Fibroblast of lung (primary cell): ENCODE measurements around the gene NAA38. TPM values are rescaled to one million over a fixed set of nuclear protein-coding genes. Genes with fewer than 3 reads are reported as not detected.

Experiments
- DNase-seq, 2 donors: peaks; one replicate each; pipeline versions ENCODE4 v3.0.0 to v3.0.0-alpha.2; 2010; ENCODE audit warnings: low read depth in 2 of 2
- H2AFZ ChIP-seq: 2 replicates; pipeline ENCODE4 v1.5.1; 2012; ENCODE audit warnings: low read length, control low read depth, inconsistent platforms
- H3K27ac ChIP-seq: 2 replicates; pipeline ENCODE4 v1.5.1; 2011; ENCODE audit warnings: low read length, control low read depth; ENCODE audit not compliant: insufficient read depth
- H3K27me3 ChIP-seq: 2 replicates; pipeline ENCODE4 v1.5.1; 2011; ENCODE audit warnings: mild to moderate bottlenecking, low read length; ENCODE audit not compliant: control insufficient read depth, insufficient read depth
- H3K36me3 ChIP-seq: 2 replicates; pipeline ENCODE4 v1.5.1; 2011; ENCODE audit warnings: low read length; ENCODE audit not compliant: control insufficient read depth, insufficient read depth
- H3K4me1 ChIP-seq: 2 replicates; pipeline ENCODE4 v1.5.1; 2011; ENCODE audit warnings: low read length; ENCODE audit not compliant: control insufficient read depth, insufficient read depth; ENCODE audit errors: extremely low read depth
- H3K4me2 ChIP-seq: 2 replicates; pipeline ENCODE4 v1.5.1; 2011; ENCODE audit warnings: low read length, control low read depth; ENCODE audit not compliant: insufficient read depth; ENCODE audit errors: extremely low read depth
- H3K4me3 ChIP-seq, 4 experiments: fragments of 200-600 bp in 1 of 4; sonication (generic) in 1 of 4; replicated peaks in 1 of 4; 2 replicates each; pipeline ENCODE4 v1.5.1; 2011 to 2016; ENCODE audit warnings: low read length in 4 of 4, low read depth in 3 of 4, mild to moderate bottlenecking in 3 of 4, control low read depth in 2 of 4, inconsistent platforms in 1 of 4, mixed read lengths in 1 of 4; ENCODE audit not compliant: insufficient read depth in 1 of 4; ENCODE audit errors: control extremely low read depth in 1 of 4
- H3K79me2 ChIP-seq: 2 replicates; pipeline ENCODE4 v1.5.1; 2012; ENCODE audit warnings: mild to moderate bottlenecking, low read length, inconsistent platforms; ENCODE audit not compliant: control insufficient read depth, insufficient read depth
- H3K9ac ChIP-seq: 2 replicates; pipeline ENCODE4 v1.5.1; 2011; ENCODE audit warnings: mild to moderate bottlenecking, low read length, control low read depth; ENCODE audit not compliant: insufficient read depth
- H3K9me3 ChIP-seq: 2 replicates; pipeline ENCODE4 v1.5.1; 2012; ENCODE audit warnings: low read depth, low read length; ENCODE audit not compliant: control insufficient read depth, insufficient read depth
- H4K20me1 ChIP-seq: 2 replicates; pipeline ENCODE4 v1.5.1; 2011; ENCODE audit warnings: low read length; ENCODE audit not compliant: control insufficient read depth, insufficient read depth; ENCODE audit errors: extremely low read depth
- EZH2 ChIP-seq: IDR thresholded peaks from 2 replicates; pipeline ENCODE4 v1.5.1; 2012; ENCODE audit warnings: low read length, control low read depth, mild to moderate bottlenecking; ENCODE audit errors: missing control alignments
- polyA plus RNA-seq, 2 donors: library from polyadenylated mRNA; depleted of rRNA in 1 of 2; stranded (reverse) in 1 of 2; unstranded in 1 of 2; fragments of >200 nt; gene quantifications; 2 replicates each; pipeline ENCODE4 v1.2.1, GENCODE V29; 2011 to 2012; ENCODE audit warnings: missing spikeins in 1 of 2
- total RNA-seq: library from RNA; depleted of rRNA; stranded (reverse); fragments of >200 nt; gene quantifications from 2 replicates; pipeline ENCODE4 v1.2.1, GENCODE V29; 2014
- TF ChIP-seq, protein P1 (sequence below), 2 donors: IDR thresholded peaks in 1 of 2; conservative IDR thresholded peaks in 1 of 2; 1 replicate in 1 of 2; 2 replicates in 1 of 2; pipeline ENCODE4 v1.5.1; 2011 to 2012; ENCODE audit warnings: low read length in 2 of 2, control low read depth in 1 of 2, inconsistent platforms in 1 of 2, low read depth in 1 of 2, mild to moderate bottlenecking in 1 of 2

The NAA38 gene
- total and polyA plus RNA-seq, 2 donors (not counting 1 experiment from before 2014, with no cell fraction given) = 31.0 to 78.9 TPM

DNA sequence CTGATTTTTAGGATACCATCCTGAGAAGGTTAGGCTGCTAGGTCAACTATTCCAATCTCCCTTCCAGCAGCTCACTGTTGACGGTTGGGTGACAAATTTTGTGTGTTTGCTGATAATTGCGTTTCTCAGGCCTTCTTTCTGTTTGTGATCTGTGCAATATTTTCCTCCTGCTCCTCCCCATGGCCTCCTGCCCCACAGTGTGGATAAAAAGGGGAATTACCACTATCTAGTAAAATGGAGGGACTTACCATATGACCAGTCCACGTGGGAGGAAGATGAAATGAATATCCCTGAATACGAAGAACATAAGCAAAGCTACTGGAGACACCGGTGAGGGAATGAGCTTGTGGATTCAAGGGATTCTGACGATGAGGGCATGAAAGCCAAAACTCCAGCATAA, 40.4 kb upstream of the NAA38 start:
- H3K79me2 ChIP-seq = no peaks in the 10 kb centered on the region
- no peak overlapping the region for H3K9ac ChIP-seq
- H2AFZ ChIP-seq = no peak overlapping the region
- H3K27ac ChIP-seq = no peak overlapping the region
- no peaks in the 10 kb centered on the region for H4K20me1 ChIP-seq
- no peak overlapping the region for H3K4me2 ChIP-seq
- no peak overlapping the region for H3K4me3 ChIP-seq
- DNase-seq = peak; percentile 38 to 82
- H3K27me3 ChIP-seq = no peaks in the 10 kb centered on the region
- H3K4me1 ChIP-seq = no peaks in the 10 kb centered on the region
- TF ChIP-seq, protein P1, sequence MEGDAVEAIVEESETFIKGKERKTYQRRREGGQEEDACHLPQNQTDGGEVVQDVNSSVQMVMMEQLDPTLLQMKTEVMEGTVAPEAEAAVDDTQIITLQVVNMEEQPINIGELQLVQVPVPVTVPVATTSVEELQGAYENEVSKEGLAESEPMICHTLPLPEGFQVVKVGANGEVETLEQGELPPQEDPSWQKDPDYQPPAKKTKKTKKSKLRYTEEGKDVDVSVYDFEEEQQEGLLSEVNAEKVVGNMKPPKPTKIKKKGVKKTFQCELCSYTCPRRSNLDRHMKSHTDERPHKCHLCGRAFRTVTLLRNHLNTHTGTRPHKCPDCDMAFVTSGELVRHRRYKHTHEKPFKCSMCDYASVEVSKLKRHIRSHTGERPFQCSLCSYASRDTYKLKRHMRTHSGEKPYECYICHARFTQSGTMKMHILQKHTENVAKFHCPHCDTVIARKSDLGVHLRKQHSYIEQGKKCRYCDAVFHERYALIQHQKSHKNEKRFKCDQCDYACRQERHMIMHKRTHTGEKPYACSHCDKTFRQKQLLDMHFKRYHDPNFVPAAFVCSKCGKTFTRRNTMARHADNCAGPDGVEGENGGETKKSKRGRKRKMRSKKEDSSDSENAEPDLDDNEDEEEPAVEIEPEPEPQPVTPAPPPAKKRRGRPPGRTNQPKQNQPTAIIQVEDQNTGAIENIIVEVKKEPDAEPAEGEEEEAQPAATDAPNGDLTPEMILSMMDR (conservative IDR thresholded peaks at IDR 0.05 in 1 of 2, IDR thresholded peaks at IDR 0.05 in 1 of 2; ENCODE audit: low read depth in 1 of 2, low read length in 2 of 2) = peak; percentile 62 to 64
- TF ChIP-seq EZH2 = no peak
- peaks cover 32% of the 10 kb centered on the region for H3K36me3 ChIP-seq
- no peaks in the 10 kb centered on the region for H3K9me3 ChIP-seq

DNA sequence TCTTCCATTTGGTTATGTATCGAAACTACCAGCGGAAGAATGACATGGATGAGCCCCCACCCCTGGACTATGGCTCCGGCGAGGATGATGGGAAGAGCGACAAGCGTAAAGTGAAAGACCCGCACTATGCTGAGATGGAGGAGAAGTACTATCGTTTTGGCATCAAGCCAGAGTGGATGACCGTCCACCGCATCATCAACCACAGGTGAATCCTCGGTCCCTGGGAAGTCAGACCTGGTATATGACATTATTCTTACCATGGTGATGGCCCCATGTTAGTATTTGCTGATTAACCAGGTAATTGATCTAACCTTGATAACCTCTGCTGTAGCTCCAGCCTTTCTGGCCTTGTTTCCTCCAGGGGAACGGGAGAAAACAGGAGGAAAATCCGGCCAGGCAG, 39.7 kb upstream of the NAA38 start:
- Histone ChIP-seq H3K9ac (no peak overlapping the region), H3K4me3 (no peak overlapping the region), H3K4me2 (no peak overlapping the region), H3K9me3 (no peaks in the 10 kb centered on the region), H3K4me1 (no peaks in the 10 kb centered on the region), H2AFZ (no peak overlapping the region), H3K36me3 (peaks cover 28% of the 10 kb centered on the region), H4K20me1 (no peaks in the 10 kb centered on the region), H3K79me2 (no peaks in the 10 kb centered on the region), H3K27ac (no peak overlapping the region), H3K27me3 (no peaks in the 10 kb centered on the region)
- DNase-seq = no peak
- TF ChIP-seq, protein P1 (conservative IDR thresholded peaks at IDR 0.05 in 1 of 2, IDR thresholded peaks at IDR 0.05 in 1 of 2; ENCODE audit: low read depth in 1 of 2, low read length in 2 of 2) = no peak
- no peak for TF ChIP-seq EZH2

DNA sequence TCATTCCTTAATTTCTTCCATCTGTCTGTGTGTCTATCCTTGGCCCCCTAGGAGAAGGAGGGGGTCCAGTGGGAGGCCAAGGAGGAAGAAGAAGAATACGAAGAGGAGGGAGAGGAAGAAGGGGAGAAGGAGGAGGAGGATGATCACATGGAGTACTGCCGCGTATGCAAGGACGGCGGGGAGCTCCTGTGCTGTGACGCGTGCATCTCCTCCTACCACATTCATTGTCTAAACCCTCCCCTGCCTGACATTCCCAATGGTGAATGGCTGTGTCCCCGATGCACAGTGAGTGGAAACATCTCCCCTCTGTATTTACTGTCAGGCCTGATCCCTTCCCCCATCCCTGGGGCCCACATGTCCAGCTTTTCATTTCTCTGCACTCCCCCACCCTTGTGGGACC, 37.5 kb upstream of the NAA38 start:
- TF ChIP-seq, protein P1 (conservative IDR thresholded peaks at IDR 0.05 in 1 of 2, IDR thresholded peaks at IDR 0.05 in 1 of 2; ENCODE audit: low read depth in 1 of 2, low read length in 2 of 2) = no peak
- no peak for TF ChIP-seq EZH2
- H3K36me3 ChIP-seq = peaks cover 31% of the 10 kb centered on the region
- H3K4me2 ChIP-seq = no peak overlapping the region
- H3K9me3 ChIP-seq = no peaks in the 10 kb centered on the region
- H2AFZ ChIP-seq = no peak overlapping the region
- H3K27me3 ChIP-seq = no peaks in the 10 kb centered on the region
- no peaks in the 10 kb centered on the region for H4K20me1 ChIP-seq
- H3K27ac ChIP-seq = no peak overlapping the region
- H3K4me3 ChIP-seq = no peak overlapping the region
- H3K4me1 ChIP-seq = no peaks in the 10 kb centered on the region
- no peak for DNase-seq
- peaks cover 2% of the 10 kb centered on the region for H3K79me2 ChIP-seq
- H3K9ac ChIP-seq = no peak overlapping the region
